ENCODE data around the gene KRT6B.

DNA sequence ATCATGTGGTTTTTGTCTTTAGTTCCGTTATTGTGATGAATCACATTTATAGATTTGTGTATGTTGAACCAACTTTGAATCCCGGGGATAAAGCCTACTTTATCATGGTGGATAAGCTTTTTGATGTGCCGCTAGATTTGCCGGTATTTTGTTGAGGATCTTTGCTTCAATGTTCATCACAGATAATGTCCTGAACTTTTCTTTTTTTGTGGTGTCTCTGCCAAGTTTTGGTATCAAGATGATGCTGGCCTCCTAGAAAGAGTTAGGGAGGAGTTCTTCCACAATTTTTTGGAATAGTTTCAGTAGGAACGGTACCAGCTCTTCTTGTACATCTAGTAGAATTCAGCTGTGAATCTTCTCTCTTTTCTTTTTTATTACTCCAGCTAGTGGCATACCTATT is 6.9 kb upstream of the KRT6B start:
- TF ChIP-seq POLR2AphosphoS5 (IDR thresholded peaks at IDR 0.05; ENCODE audit: low read depth, low read length) (no peak), PHF8 (conservative IDR thresholded peaks at IDR 0.05; ENCODE audit: low read depth, low read length) (no peak), BRCA1 (IDR thresholded peaks at IDR 0.05; ENCODE audit: low read depth, low read length) (no peak)
- TF ChIP-seq, protein P1, sequence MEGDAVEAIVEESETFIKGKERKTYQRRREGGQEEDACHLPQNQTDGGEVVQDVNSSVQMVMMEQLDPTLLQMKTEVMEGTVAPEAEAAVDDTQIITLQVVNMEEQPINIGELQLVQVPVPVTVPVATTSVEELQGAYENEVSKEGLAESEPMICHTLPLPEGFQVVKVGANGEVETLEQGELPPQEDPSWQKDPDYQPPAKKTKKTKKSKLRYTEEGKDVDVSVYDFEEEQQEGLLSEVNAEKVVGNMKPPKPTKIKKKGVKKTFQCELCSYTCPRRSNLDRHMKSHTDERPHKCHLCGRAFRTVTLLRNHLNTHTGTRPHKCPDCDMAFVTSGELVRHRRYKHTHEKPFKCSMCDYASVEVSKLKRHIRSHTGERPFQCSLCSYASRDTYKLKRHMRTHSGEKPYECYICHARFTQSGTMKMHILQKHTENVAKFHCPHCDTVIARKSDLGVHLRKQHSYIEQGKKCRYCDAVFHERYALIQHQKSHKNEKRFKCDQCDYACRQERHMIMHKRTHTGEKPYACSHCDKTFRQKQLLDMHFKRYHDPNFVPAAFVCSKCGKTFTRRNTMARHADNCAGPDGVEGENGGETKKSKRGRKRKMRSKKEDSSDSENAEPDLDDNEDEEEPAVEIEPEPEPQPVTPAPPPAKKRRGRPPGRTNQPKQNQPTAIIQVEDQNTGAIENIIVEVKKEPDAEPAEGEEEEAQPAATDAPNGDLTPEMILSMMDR (IDR thresholded peaks at IDR 0.05; ENCODE audit: control extremely low read depth in 1 of 3, insufficient read depth in 1 of 3, low read depth in 1 of 3, low read length in 3 of 3), result no peak
- TF ChIP-seq, protein P2, sequence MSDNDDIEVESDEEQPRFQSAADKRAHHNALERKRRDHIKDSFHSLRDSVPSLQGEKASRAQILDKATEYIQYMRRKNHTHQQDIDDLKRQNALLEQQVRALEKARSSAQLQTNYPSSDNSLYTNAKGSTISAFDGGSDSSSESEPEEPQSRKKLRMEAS (IDR thresholded peaks at IDR 0.05), result no peak
